Measurements from ENCODE around the gene MTFP1. TPM values are rescaled to one million over a fixed set of nuclear protein-coding genes. Genes with fewer than 3 reads are reported as not detected.

Gene MTFP1
- total and polyA plus RNA-seq, 9 of the 15 experiments (the other 6 are each of a cell fraction or from before 2014, with no cell fraction given), result 10.7 to 52.0 (median 30.1) TPM

- no peak for TF ChIP-seq HDAC1 (IDR thresholded peaks at IDR 0.05)
- TF ChIP-seq MAFF (IDR thresholded peaks at IDR 0.05; ENCODE audit: low read length), result no peak
Observed at GRCh38 chr22:30405731-30406130, 19.8 kb upstream of the MTFP1 start (continued).

- ChIA-PET CTCF (ENCODE audit: low intra/inter-chr PET ratio) (no interaction called here), POLR2A (interaction anchor here (2.2 kb wide), 1 partner anchor 9 kb away, joined by 8 read pairs; the partner anchor contains the start of gene SEC14L2)
- no peak for FAIRE-seq
- Histone ChIP-seq H3K36me3 (ENCODE audit: control insufficient read depth, insufficient read depth, low read length) (peaks cover 3% of the 10 kb centered on the region; the same call in 2 of the 3 replicates), H3K4me3 (no peak overlapping the region), H3K4me1 (replicated peaks in 1 of 2; ENCODE audit: control insufficient read depth in 2 of 2, insufficient read depth in 2 of 2, low read length in 2 of 2) (peaks cover 17 to 18% of the 10 kb centered on the region in 2 experiments; a peak in 3 of 5 replicates), H3K9me1 (ENCODE audit: control insufficient read depth, insufficient read depth, low read length) (peaks cover 3% of the 10 kb centered on the region), H3K27me3 (ENCODE audit: control insufficient read depth in 2 of 2, insufficient read depth in 2 of 2, low read length in 2 of 2) (no peaks in the 10 kb centered on the region), H3K79me2 (ENCODE audit: control insufficient read depth, insufficient read depth, low read length) (no peaks in the 10 kb centered on the region), H3K9ac (ENCODE audit: insufficient read depth in 1 of 2, low read depth in 2 of 2, low read length in 2 of 2) (0 out of 4 replicates have a peak overlapping the region, but pooled peaks of 1 of the 2 experiments have one; percentile 9), H2AFZ (ENCODE audit: low read depth, low read length) (no peak overlapping the region), H3K9me3 (replicated peaks; ENCODE audit: control insufficient read depth, insufficient read depth, low read depth, low read length) (no peaks in the 10 kb centered on the region), H3K4me2 (ENCODE audit: insufficient read depth, low read length) (no peak overlapping the region), H4K20me1 (replicated peaks; ENCODE audit: control insufficient read depth, insufficient read depth, low read length) (peaks cover 9% of the 10 kb centered on the region), H3K27ac (ENCODE audit: extremely low read depth, low read depth, low read length) (no peak overlapping the region)
- no peak for ATAC-seq
- WGBS (ENCODE audit: insufficient coverage, low coverage, missing lambda C conversion rate), result 67% methylated on average over 4 of the region's 6 CpGs
- intact Hi-C loops (cut with micrococcal nuclease), result no loop called here
- in situ Hi-C loops (cut with MboI), result no loop called here
- no peak for DNase-seq (ENCODE audit: extremely low read depth in 1 of 4, low spot score in 3 of 4)
- no TSS peak for BruUV-seq (replicated peaks)
- TF ChIP-seq SMARCE1 (IDR thresholded peaks at IDR 0.05) (no peak), TSHZ1 (CRISPR knock-in tag; IDR thresholded peaks at IDR 0.05) (no peak), RFX5 (IDR thresholded peaks at IDR 0.05; ENCODE audit: low read depth, low read length) (no peak), ZFPM2 (CRISPR knock-in tag; IDR thresholded peaks at IDR 0.05) (no peak), LEF1 (IDR thresholded peaks at IDR 0.05) (no peak), ZNF224 (CRISPR knock-in tag; IDR thresholded peaks at IDR 0.05) (no peak), NUFIP1 (IDR thresholded peaks at IDR 0.05; ENCODE audit: partially characterized antibody) (no peak)
- TF ChIP-seq, protein P1, sequence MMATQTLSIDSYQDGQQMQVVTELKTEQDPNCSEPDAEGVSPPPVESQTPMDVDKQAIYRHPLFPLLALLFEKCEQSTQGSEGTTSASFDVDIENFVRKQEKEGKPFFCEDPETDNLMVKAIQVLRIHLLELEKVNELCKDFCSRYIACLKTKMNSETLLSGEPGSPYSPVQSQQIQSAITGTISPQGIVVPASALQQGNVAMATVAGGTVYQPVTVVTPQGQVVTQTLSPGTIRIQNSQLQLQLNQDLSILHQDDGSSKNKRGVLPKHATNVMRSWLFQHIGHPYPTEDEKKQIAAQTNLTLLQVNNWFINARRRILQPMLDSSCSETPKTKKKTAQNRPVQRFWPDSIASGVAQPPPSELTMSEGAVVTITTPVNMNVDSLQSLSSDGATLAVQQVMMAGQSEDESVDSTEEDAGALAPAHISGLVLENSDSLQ (IDR thresholded peaks at IDR 0.05), result no peak
- TF ChIP-seq, protein P2, sequence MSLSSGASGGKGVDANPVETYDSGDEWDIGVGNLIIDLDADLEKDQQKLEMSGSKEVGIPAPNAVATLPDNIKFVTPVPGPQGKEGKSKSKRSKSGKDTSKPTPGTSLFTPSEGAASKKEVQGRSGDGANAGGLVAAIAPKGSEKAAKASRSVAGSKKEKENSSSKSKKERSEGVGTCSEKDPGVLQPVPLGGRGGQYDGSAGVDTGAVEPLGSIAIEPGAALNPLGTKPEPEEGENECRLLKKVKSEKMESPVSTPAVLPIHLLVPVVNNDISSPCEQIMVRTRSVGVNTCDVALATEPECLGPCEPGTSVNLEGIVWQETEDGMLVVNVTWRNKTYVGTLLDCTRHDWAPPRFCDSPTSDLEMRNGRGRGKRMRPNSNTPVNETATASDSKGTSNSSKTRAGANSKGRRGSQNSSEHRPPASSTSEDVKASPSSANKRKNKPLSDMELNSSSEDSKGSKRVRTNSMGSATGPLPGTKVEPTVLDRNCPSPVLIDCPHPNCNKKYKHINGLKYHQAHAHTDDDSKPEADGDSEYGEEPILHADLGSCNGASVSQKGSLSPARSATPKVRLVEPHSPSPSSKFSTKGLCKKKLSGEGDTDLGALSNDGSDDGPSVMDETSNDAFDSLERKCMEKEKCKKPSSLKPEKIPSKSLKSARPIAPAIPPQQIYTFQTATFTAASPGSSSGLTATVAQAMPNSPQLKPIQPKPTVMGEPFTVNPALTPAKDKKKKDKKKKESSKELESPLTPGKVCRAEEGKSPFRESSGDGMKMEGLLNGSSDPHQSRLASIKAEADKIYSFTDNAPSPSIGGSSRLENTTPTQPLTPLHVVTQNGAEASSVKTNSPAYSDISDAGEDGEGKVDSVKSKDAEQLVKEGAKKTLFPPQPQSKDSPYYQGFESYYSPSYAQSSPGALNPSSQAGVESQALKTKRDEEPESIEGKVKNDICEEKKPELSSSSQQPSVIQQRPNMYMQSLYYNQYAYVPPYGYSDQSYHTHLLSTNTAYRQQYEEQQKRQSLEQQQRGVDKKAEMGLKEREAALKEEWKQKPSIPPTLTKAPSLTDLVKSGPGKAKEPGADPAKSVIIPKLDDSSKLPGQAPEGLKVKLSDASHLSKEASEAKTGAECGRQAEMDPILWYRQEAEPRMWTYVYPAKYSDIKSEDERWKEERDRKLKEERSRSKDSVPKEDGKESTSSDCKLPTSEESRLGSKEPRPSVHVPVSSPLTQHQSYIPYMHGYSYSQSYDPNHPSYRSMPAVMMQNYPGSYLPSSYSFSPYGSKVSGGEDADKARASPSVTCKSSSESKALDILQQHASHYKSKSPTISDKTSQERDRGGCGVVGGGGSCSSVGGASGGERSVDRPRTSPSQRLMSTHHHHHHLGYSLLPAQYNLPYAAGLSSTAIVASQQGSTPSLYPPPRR (CRISPR knock-in tag; IDR thresholded peaks at IDR 0.05; ENCODE audit: borderline replicate concordance), result no peak
- TF ChIP-seq, protein P3, sequence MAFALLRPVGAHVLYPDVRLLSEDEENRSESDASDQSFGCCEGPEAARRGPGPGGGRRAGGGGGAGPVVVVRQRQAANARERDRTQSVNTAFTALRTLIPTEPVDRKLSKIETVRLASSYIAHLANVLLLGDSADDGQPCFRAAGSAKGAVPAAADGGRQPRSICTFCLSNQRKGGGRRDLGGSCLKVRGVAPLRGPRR (CRISPR knock-in tag; IDR thresholded peaks at IDR 0.05), result no peak
Observed at GRCh38 chr22:30406400-30406799, 19.2 kb upstream of the MTFP1 start.
